PFSK-1 (cell line): ENCODE data around the gene PON3.

ENCODE experiments used
- FOXP2 ChIP-seq: optimal IDR thresholded peaks from 2 replicates; pipeline ENCODE3; 2011; ENCODE audit warnings: borderline replicate concordance, control low read depth, inconsistent platforms; ENCODE audit not compliant: insufficient read depth; ENCODE audit errors: extremely low read length, extremely low read depth
- POLR2AphosphoS5 ChIP-seq: IDR thresholded peaks from 2 replicates; pipeline ENCODE4 v1.6.1; 2012; ENCODE audit warnings: low read depth, mild to moderate bottlenecking, control low read depth, low read length, moderate library complexity
- REST ChIP-seq, 2 experiments: IDR thresholded peaks; 2 replicates each; pipeline versions ENCODE4 v1.6.1 to v1.8.0; 2011 to 2012; ENCODE audit warnings: low read depth in 2 of 2, low read length in 2 of 2, control low read depth in 1 of 2, inconsistent platforms in 1 of 2, mild to moderate bottlenecking in 1 of 2, moderate library complexity in 1 of 2; ENCODE audit not compliant: insufficient read depth in 1 of 2
- SIN3A ChIP-seq: IDR thresholded peaks from 2 replicates; pipeline ENCODE4 v1.6.1; 2012; ENCODE audit warnings: mild to moderate bottlenecking, low read length, moderate library complexity, borderline replicate concordance; ENCODE audit not compliant: insufficient read depth
- TAF1 ChIP-seq: IDR thresholded peaks from 2 replicates; pipeline ENCODE4 v1.6.1; 2012; ENCODE audit warnings: low read length, control low read depth, borderline replicate concordance; ENCODE audit not compliant: insufficient read depth

The PON3 gene

GRCh38 chr7:95432606-95433005, 36.4 kb upstream of the PON3 start:
- TF ChIP-seq FOXP2 (no peak), REST (IDR thresholded peaks at IDR 0.05; ENCODE audit: insufficient read depth in 1 of 2, low read depth in 2 of 2, low read length in 2 of 2) (no peak), TAF1 (no peak), SIN3A (no peak), POLR2AphosphoS5 (no peak)

GRCh38 chr7:95430864-95431263, 34.7 kb upstream of the PON3 start:
- TF ChIP-seq REST (IDR thresholded peaks at IDR 0.05; ENCODE audit: insufficient read depth in 1 of 2, low read depth in 2 of 2, low read length in 2 of 2): no peak
- no peak for TF ChIP-seq FOXP2
- no peak for TF ChIP-seq POLR2AphosphoS5
- TF ChIP-seq SIN3A: no peak
- TF ChIP-seq TAF1: no peak

- TF ChIP-seq REST (IDR thresholded peaks at IDR 0.05; ENCODE audit: insufficient read depth in 1 of 2, low read depth in 2 of 2, low read length in 2 of 2): no peak
- no peak for TF ChIP-seq FOXP2
- no peak for TF ChIP-seq SIN3A
- TF ChIP-seq POLR2AphosphoS5: no peak
- TF ChIP-seq TAF1: no peak
These were observed 33.2 kb upstream of the PON3 start for GRCh38 chr7:95429241-95429990.

GRCh38 chr7:95427914-95428516, 31.8 kb upstream of the PON3 start:
- TF ChIP-seq POLR2AphosphoS5: no peak
- no peak for TF ChIP-seq FOXP2
- TF ChIP-seq SIN3A: no peak
- no peak for TF ChIP-seq TAF1
- no peak for TF ChIP-seq REST (IDR thresholded peaks at IDR 0.05; ENCODE audit: insufficient read depth in 1 of 2, low read depth in 2 of 2, low read length in 2 of 2)

- TF ChIP-seq FOXP2: no peak
- no peak for TF ChIP-seq SIN3A
- no peak for TF ChIP-seq REST (IDR thresholded peaks at IDR 0.05; ENCODE audit: insufficient read depth in 1 of 2, low read depth in 2 of 2, low read length in 2 of 2)
These were observed 31.0 kb upstream of the PON3 start for GRCh38 chr7:95427166-95427565.
